Measurements from ENCODE around the gene ZNF513. TPM values are rescaled to one million over a fixed set of nuclear protein-coding genes. Genes with fewer than 3 reads are reported as not detected.

ZNF513 gene
- total and polyA plus RNA-seq, 2 donors (not counting 1 experiment from before 2014, with no cell fraction given) = 29.0 to 36.8 TPM

- TF ChIP-seq EZH2 (IDR thresholded peaks at IDR 0.05; ENCODE audit: borderline replicate concordance, insufficient read depth, low read depth, low read length, poor library complexity, severe bottlenecking) (no peak), CTCF (IDR thresholded peaks at IDR 0.05) (no peak)
- no peak overlapping the region for H3K27ac ChIP-seq (ENCODE audit: low read length in 2 of 2)
- no peak overlapping the region for H3K4me3 Mint-ChIP-seq
- no peaks in the 10 kb centered on the region for H3K4me1 Mint-ChIP-seq
- no peaks in the 10 kb centered on the region for H3K9me3 Mint-ChIP-seq (ENCODE audit: insufficient read depth)
- H3K4me1 ChIP-seq (ENCODE audit: control insufficient read depth in 2 of 2, insufficient read depth in 2 of 2, low read length in 2 of 2) = no peaks in the 10 kb centered on the region
- H3K27me3 ChIP-seq (replicated peaks in 1 of 4; ENCODE audit: control extremely low read depth in 1 of 4, control insufficient read depth in 3 of 4, insufficient read depth in 4 of 4, low read length in 3 of 4) = no peaks in the 10 kb centered on the region
- H2AFZ ChIP-seq (ENCODE audit: insufficient read depth, low read depth, low read length, poor library complexity, severe bottlenecking) = no peak overlapping the region
- no peak overlapping the region for H3K27ac Mint-ChIP-seq
- H3K27me3 Mint-ChIP-seq = peaks cover 7% of the 10 kb centered on the region
- no peaks in the 10 kb centered on the region for H3K79me2 ChIP-seq (ENCODE audit: control insufficient read depth, insufficient read depth, low read length)
- DNase-seq (no peak), ATAC-seq (ENCODE audit: low read depth) (no peak)
- H3K9ac ChIP-seq (ENCODE audit: low read length) = no peak overlapping the region
- H3K4me2 ChIP-seq (replicated peaks; ENCODE audit: low read depth, low read length, poor library complexity, severe bottlenecking) = no peak overlapping the region
- no peaks in the 10 kb centered on the region for H4K20me1 ChIP-seq (ENCODE audit: control insufficient read depth, insufficient read depth, low read length, poor library complexity, severe bottlenecking)
- no peaks in the 10 kb centered on the region for H3K9me3 ChIP-seq (ENCODE audit: control extremely low read depth in 1 of 3, control insufficient read depth in 2 of 3, insufficient read depth in 1 of 3, low read length in 2 of 3)
- H3K4me3 ChIP-seq (ENCODE audit: control extremely low read depth in 1 of 5, extremely low read depth in 1 of 5, insufficient read depth in 1 of 5, low read depth in 2 of 5, low read length in 4 of 5) = no peak overlapping the region
- ChIA-PET POLR2A (interaction anchor here (0.6 kb wide), 1 partner anchor 294 kb away, joined by 4 read pairs; no protein-coding TSS in a partner anchor), CTCF (no interaction called here)
- H3K36me3 ChIP-seq (replicated peaks in 1 of 2; ENCODE audit: control extremely low read depth in 1 of 2, control insufficient read depth in 1 of 2, extremely low read depth in 1 of 2, insufficient read depth in 2 of 2, low read length in 1 of 2) = no peaks in the 10 kb centered on the region
- intact Hi-C loops (cut with micrococcal nuclease) = no loop called here
Measured at GRCh38 chr2:27420996-27421395, 40.5 kb upstream of the ZNF513 start.

- intact Hi-C loops (cut with micrococcal nuclease) = no loop called here
- WGBS (ENCODE audit: insufficient coverage) = 95% methylated on average over 4 of the region's 6 CpGs
- H3K27me3 ChIP-seq (replicated peaks in 1 of 4; ENCODE audit: control extremely low read depth in 1 of 4, control insufficient read depth in 3 of 4, insufficient read depth in 4 of 4, low read length in 3 of 4) = no peaks in the 10 kb centered on the region
- ChIA-PET POLR2A (no interaction called here), CTCF (no interaction called here)
- Mint-ChIP-seq H3K4me1 (no peaks in the 10 kb centered on the region), H3K27ac (no peak overlapping the region), H3K27me3 (peaks cover 18% of the 10 kb centered on the region), H3K4me3 (no peak overlapping the region), H3K9me3 (ENCODE audit: insufficient read depth) (no peaks in the 10 kb centered on the region)
- H3K4me3 ChIP-seq (ENCODE audit: control extremely low read depth in 1 of 5, extremely low read depth in 1 of 5, insufficient read depth in 1 of 5, low read depth in 2 of 5, low read length in 4 of 5) = no peak overlapping the region
- TF ChIP-seq EZH2 (IDR thresholded peaks at IDR 0.05; ENCODE audit: borderline replicate concordance, insufficient read depth, low read depth, low read length, poor library complexity, severe bottlenecking) (no peak), CTCF (IDR thresholded peaks at IDR 0.05) (no peak)
- H3K79me2 ChIP-seq (ENCODE audit: control insufficient read depth, insufficient read depth, low read length) = no peaks in the 10 kb centered on the region
- H3K36me3 ChIP-seq (replicated peaks in 1 of 2; ENCODE audit: control extremely low read depth in 1 of 2, control insufficient read depth in 1 of 2, extremely low read depth in 1 of 2, insufficient read depth in 2 of 2, low read length in 1 of 2) = no peaks in the 10 kb centered on the region
- no peak overlapping the region for H3K4me2 ChIP-seq (replicated peaks; ENCODE audit: low read depth, low read length, poor library complexity, severe bottlenecking)
- H3K4me1 ChIP-seq (ENCODE audit: control insufficient read depth in 2 of 2, insufficient read depth in 2 of 2, low read length in 2 of 2) = no peaks in the 10 kb centered on the region
- DNase-seq = no peak
- no peak overlapping the region for H3K27ac ChIP-seq (ENCODE audit: low read length in 2 of 2)
- H3K9me3 ChIP-seq (ENCODE audit: control extremely low read depth in 1 of 3, control insufficient read depth in 2 of 3, insufficient read depth in 1 of 3, low read length in 2 of 3) = no peaks in the 10 kb centered on the region
- no peak overlapping the region for H2AFZ ChIP-seq (ENCODE audit: insufficient read depth, low read depth, low read length, poor library complexity, severe bottlenecking)
- no peak for ATAC-seq (ENCODE audit: low read depth)
- H3K9ac ChIP-seq (ENCODE audit: low read length) = no peak overlapping the region
- H4K20me1 ChIP-seq (ENCODE audit: control insufficient read depth, insufficient read depth, low read length, poor library complexity, severe bottlenecking) = no peaks in the 10 kb centered on the region
Measured at GRCh38 chr2:27416151-27416550, 35.6 kb upstream of the ZNF513 start.
